Coronary artery (tissue), 2 donors: ENCODE data around the gene PGBD1.

ENCODE experiments used
- DNase-seq: peaks from one replicate; pipeline ENCODE4 v3.0.0-alpha.2; 2017; ENCODE audit warnings: low spot score
- H3K27ac ChIP-seq, 2 donors: fragments of 200-600 bp; sonication (generic); one replicate each; pipeline ENCODE4 v1.5.1; 2016 to 2019
- H3K4me3 ChIP-seq: fragments of 200-600 bp; sonication (generic); 2 replicates; pipeline ENCODE4 v1.5.1; 2016; ENCODE audit warnings: mild to moderate bottlenecking, moderate library complexity
- TF ChIP-seq, protein P1 (sequence below): fragments of 200-600 bp; sonication (generic); IDR thresholded peaks from one replicate; pipeline ENCODE4 v1.5.1; 2019; ENCODE audit warnings: antibody characterized with exemption

The PGBD1 gene

GRCh38 chr6:28257042-28257441 is 24.3 kb upstream of the PGBD1 start:
- TF ChIP-seq, protein P1, sequence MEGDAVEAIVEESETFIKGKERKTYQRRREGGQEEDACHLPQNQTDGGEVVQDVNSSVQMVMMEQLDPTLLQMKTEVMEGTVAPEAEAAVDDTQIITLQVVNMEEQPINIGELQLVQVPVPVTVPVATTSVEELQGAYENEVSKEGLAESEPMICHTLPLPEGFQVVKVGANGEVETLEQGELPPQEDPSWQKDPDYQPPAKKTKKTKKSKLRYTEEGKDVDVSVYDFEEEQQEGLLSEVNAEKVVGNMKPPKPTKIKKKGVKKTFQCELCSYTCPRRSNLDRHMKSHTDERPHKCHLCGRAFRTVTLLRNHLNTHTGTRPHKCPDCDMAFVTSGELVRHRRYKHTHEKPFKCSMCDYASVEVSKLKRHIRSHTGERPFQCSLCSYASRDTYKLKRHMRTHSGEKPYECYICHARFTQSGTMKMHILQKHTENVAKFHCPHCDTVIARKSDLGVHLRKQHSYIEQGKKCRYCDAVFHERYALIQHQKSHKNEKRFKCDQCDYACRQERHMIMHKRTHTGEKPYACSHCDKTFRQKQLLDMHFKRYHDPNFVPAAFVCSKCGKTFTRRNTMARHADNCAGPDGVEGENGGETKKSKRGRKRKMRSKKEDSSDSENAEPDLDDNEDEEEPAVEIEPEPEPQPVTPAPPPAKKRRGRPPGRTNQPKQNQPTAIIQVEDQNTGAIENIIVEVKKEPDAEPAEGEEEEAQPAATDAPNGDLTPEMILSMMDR: no peak
- Histone ChIP-seq H3K4me3 (no peak overlapping the region), H3K27ac (no peak overlapping the region)
- no peak for DNase-seq

GRCh38 chr6:28258877-28259777 is 22.2 kb upstream of the PGBD1 start, which contains the start of gene NKAPL:
NKAPL (plus strand) TSS chr6:28259297; CDS start chr6:28259372, 75 bp downstream.
- DNase-seq: peak; percentile 81
- peak within 1 kb of the TSS in 1 of 2 donors; percentile 24 for H3K27ac ChIP-seq
- TF ChIP-seq, protein P1: no peak
- H3K4me3 ChIP-seq: peak within 1 kb of the TSS; percentile 71

DNA sequence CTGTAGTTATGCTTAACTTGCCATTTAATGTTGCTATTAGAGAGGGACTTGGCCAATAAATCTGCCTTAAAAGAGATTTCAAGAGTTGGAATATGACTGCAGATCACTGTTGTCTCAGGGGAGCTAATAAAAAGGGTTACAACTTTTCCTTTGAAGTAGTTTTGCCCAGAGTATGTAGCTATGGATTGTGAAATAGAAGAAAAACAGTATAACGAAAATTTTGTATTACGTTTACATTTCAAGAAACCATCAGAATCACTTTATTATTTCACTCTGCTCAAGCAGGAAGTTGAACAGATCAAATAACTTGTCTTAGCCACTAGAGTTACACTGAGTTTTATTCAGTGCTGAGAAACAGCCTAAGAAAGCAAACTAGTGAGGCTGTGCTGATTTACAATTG is 17.4 kb upstream of the PGBD1 start:
- no peak for DNase-seq
- Histone ChIP-seq H3K27ac (no peak overlapping the region), H3K4me3 (no peak overlapping the region)
- TF ChIP-seq, protein P1: no peak

DNA sequence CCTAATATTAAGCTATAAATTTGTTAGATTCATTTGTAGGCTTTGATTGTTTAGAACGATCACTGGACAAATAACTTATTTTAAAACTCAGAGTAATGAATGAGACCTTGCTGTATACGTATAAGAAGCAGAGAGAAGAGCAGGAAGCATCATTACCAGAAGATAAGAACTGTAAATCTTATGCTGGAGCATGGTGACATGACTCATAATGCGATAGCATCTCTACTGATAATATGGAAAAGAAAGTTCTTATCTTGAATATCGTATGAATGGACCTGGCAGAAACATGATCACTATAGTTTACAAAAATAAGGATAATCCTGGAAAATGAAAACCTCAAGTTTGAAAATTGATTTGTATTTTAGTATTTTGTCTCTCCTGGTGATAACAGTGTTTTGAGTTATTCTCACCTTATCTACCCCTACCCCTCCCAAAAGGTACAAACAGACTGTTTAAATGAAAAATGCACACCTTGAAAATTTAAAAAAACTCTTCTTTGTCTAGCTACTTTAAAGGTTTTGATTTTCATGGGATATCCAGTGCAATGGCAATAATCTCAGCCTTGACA is 16.5 kb upstream of the PGBD1 start:
- Histone ChIP-seq H3K27ac (no peak overlapping the region), H3K4me3 (no peak overlapping the region)
- TF ChIP-seq, protein P1: no peak
- DNase-seq: no peak

DNA sequence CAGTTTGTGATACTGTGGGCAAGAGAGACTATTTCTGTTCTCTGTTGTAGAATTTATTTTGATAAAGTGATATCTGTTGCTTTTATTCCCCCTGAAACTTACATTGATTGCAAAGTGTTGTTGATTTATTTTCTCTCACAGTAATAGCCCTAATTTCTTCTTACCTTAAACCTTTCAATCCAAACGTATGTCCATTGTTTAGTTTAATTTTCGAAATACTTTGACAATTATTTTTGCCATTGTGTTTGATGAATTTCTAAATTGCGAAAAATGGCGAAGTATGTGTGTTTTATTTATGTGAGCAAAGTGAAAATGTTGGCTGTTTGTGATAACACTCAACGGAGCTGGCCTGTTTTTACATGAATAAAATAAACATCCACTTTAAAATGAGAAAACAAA is 14.8 kb upstream of the PGBD1 start:
- DNase-seq: no peak
- peak overlapping the region; percentile 87 for H3K4me3 ChIP-seq
- TF ChIP-seq, protein P1: no peak
- peak overlapping the region; percentile 61 to 86 for H3K27ac ChIP-seq

GRCh38 chr6:28266962-28267694 is 14.2 kb upstream of the PGBD1 start, which contains the start of gene ZSCAN26:
ZSCAN26 (plus strand) TSS chr6:28267143; CDS start chr6:28271920, 4,777 bp downstream.
- DNase-seq: peak; percentile 86
- TF ChIP-seq, protein P1: no peak
- H3K4me3 ChIP-seq: peak within 1 kb of the TSS; percentile 87
- H3K27ac ChIP-seq: peak within 1 kb of the TSS; percentile 61 to 86
